ENCODE data around the gene TCEAL9. TPM values are rescaled to one million over a fixed set of nuclear protein-coding genes. Genes with fewer than 3 reads are reported as not detected.

The TCEAL9 gene
- total RNA-seq, 2 donors from 2014 or later: 0.55 TPM; not detected in 1

Other genes starting within 250 kb of the TCEAL9 start
- gene BEX4, start 141.4 kb upstream of the TCEAL9 start, total RNA-seq: 10 to 100 TPM; 23.7 to 30.9 TPM
- 10 to 100 TPM; 12.6 to 16.4 TPM for gene TCEAL8, start 101.4 kb upstream of the TCEAL9 start, total RNA-seq
- gene TCEAL5, start 79.8 kb upstream of the TCEAL9 start, total RNA-seq: not detected
- 10 to 100 TPM; 24.6 to 28.2 TPM for gene BEX2, start 45.5 kb upstream of the TCEAL9 start, total RNA-seq
- not detected for gene TCEAL7, start 26.3 kb upstream of the TCEAL9 start, total RNA-seq
- gene BEX3, start 20.0 kb downstream of the TCEAL9 start, total RNA-seq: 10 to 100 TPM in 1 of 2 donors, 1 to 10 TPM in 1; 5.7 to 32.0 TPM
- under 1 TPM in 1 of 2 donors, not detected in 1; 0.31 TPM for gene RAB40A, start 163.0 kb downstream of the TCEAL9 start, total RNA-seq
- gene TCEAL4, start 229.0 kb downstream of the TCEAL9 start, total RNA-seq: 10 to 100 TPM in 1 of 2 donors, 1 to 10 TPM in 1; 6.6 to 11.9 TPM

All from T-helper 17 cell (primary cell).